C1 segment of cervical spinal cord (tissue), 14 donors: ENCODE results near the gene SOST.

Experiments used
- DNase-seq, 14 donors: peaks; one replicate each; lab custom pipeline; 2025; lab: John Stamatoyannopoulos, UW

SOST gene

GRCh38 chr17:43709210-43709609 lies 49.4 kb downstream of the SOST start:
- DNase-seq, result no peak

- DNase-seq, result no peak
Measured at GRCh38 chr17:43707184-43707583, 51.4 kb downstream of the SOST start.

- no peak for DNase-seq
Measured at GRCh38 chr17:43706235-43706634, 52.4 kb downstream of the SOST start.
